Fibroblast of lung (primary cell): Measurements from ENCODE around the gene MMS19.

ENCODE experiments used
- CTCF ChIP-seq, 2 donors: IDR thresholded peaks in 1 of 2; conservative IDR thresholded peaks in 1 of 2; 1 replicate in 1 of 2; 2 replicates in 1 of 2; pipeline ENCODE4 v1.5.1; 2011 to 2012; ENCODE audit warnings: low read length in 2 of 2, control low read depth in 1 of 2, inconsistent platforms in 1 of 2, low read depth in 1 of 2, mild to moderate bottlenecking in 1 of 2
- EZH2 ChIP-seq: IDR thresholded peaks from 2 replicates; pipeline ENCODE4 v1.5.1; 2012; ENCODE audit warnings: low read length, control low read depth, mild to moderate bottlenecking; ENCODE audit errors: missing control alignments

- TF ChIP-seq CTCF (conservative IDR thresholded peaks at IDR 0.05 in 1 of 2, IDR thresholded peaks at IDR 0.05 in 1 of 2; ENCODE audit: low read depth in 1 of 2, low read length in 2 of 2), result no peak
- TF ChIP-seq EZH2, result no peak
These were observed 15.8 kb downstream of the MMS19 start for GRCh38 chr10:97482381-97482780.
